ENCODE data around the gene ZFHX2. TPM values are rescaled to one million over a fixed set of nuclear protein-coding genes. Genes with fewer than 3 reads are reported as not detected.

Gene ZFHX2
- total and polyA plus RNA-seq, 5 experiments from 2014 or later = 0.02 to 1.0 (median 0.23) TPM

DNA sequence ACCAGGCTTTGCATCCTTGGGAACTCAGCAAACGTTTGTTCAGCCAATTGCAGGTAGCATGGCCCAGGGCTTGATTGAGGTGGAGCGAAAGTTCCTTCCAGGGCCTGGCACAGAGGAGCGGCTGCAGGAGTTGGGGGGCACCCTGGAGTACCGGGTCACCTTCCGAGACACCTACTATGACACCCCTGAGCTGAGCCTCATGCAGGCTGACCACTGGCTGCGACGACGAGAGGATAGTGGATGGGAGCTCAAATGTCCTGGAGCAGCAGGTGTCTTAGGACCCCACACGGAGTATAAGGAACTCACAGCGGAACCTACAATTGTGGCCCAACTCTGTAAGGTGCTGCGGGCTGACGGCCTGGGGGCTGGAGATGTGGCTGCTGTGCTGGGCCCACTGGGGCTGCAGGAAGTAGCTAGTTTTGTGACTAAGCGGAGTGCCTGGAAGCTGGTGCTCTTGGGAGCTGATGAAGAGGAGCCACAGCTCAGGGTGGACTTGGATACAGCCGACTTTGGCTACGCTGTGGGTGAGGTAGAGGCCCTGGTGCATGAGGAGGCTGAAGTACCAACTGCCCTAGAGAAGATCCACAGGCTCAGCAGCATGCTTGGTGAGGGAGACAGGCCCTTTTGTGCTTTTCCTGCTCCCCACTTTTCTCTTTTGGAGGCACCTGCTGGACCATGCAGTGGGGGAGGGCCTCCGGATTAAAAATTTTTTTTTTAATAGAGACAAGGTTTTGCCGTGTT is 5.3 kb upstream of the ZFHX2 start:
- POLR2A ChIA-PET = interaction anchor here (0.5 to 4.9 kb wide), 6 partner anchors 10 to 434 kb away, joined by 3 to 30 read pairs (median 3); partner anchors contain the start of gene AP1G2
- peak overlapping the region; percentile 89 to 98 (median 95) for H3K27ac Mint-ChIP-seq
- peak overlapping the region; percentile 88 to 99 (median 96) for H3K4me3 Mint-ChIP-seq
- H3K27me3 Mint-ChIP-seq = no peaks in the 10 kb centered on the region
- H3K36me3 Mint-ChIP-seq = peaks cover 0 to 29% (median 7%) of the 10 kb centered on the region in 3 donors
- H3K4me1 Mint-ChIP-seq = peaks cover 13 to 65% (median 31%) of the 10 kb centered on the region in 4 donors
- H3K9me3 Mint-ChIP-seq = no peaks in the 10 kb centered on the region
- DNase-seq (no peak), ATAC-seq (no peak)

DNA sequence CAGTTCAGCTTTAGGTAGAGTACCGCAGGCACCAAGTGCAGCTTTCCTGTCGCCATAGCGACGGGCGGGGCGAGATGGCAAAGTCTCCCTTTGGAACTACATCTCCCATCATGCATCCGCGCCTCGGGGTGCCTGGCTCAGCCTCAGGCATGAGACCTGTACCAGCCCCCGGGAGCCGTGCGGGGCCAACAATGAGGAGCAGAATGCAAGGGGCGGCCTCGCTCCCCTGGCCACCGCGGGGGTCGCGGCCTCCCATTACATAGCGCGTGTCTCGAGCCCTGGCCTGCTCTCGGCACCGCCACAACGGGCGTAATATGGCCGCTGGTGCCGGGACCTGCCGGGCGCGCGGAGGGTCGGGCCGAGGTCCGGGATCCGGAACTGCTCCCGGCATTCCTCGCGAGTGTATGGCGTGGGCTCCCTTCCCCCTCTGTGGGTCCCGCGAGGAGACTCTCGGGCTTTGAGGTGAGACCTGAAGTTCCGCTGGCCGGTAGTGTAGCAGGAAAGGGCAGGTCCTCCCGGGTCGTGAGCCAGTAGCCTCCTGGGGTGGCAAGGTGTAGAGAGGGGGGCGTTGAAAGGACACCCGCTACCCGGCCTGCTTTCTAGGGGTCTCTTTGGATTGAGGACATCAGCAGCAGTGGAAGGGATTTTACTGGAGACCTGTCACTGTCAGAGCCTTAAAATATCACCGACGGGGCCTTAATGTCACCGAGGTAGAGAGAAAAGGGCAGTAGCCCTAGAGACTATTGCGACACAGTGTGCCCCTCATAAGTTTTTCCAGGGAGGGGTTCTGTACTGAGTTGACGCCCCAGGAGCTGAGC is 4.5 kb upstream of the ZFHX2 start, which contains the start of gene THTPA:
Gene THTPA (plus strand): TSS at position 390 of the 818 bp plus-strand sequence. CDS start 487 bp downstream, outside the sequence.
- POLR2A ChIA-PET = interaction anchor here (0.7 to 4.9 kb wide), 6 partner anchors 11 to 525 kb away, joined by 3 to 30 read pairs (median 3); partner anchors contain the start of gene AP1G2
- peaks cover 0 to 23% (median 4%) of the 10 kb centered on the region in 3 donors for H3K36me3 Mint-ChIP-seq

DNA sequence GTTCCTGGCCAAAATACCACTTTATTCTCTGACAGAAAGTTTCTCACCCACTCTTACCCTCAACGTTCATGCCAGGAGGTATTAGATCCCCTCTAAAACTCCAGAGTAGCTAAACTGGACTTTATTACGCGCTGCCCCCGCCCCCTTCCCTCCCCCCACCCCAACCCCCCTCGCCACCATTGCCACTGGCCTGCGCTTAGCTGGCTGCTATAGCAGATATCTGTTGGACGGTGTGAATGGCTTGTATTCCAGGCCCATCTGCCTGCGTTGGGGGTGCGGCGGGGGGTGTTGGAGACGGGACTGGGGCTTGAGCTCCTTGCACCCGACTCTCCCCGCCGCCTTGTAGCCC is 3.9 kb upstream of the ZFHX2 start:
- DNase-seq (no peak), ATAC-seq (no peak)
- Mint-ChIP-seq H3K4me1 (peaks cover 14 to 59% (median 34%) of the 10 kb centered on the region in 4 donors), H3K36me3 (peaks cover 0 to 17% (median 4%) of the 10 kb centered on the region in 3 donors), H3K27ac (peak overlapping the region; percentile 89 to 98 (median 95)), H3K27me3 (no peaks in the 10 kb centered on the region), H3K4me3 (peak overlapping the region; percentile 88 to 99 (median 96)), H3K9me3 (no peaks in the 10 kb centered on the region)
- POLR2A ChIA-PET = interaction anchor here (0.9 to 4.9 kb wide), 3 partner anchors 11 to 526 kb away, joined by 3 to 30 read pairs (median 3); partner anchors contain the start of gene AP1G2

More for the DNA sequence above, 4.5 kb upstream of the ZFHX2 start, which contains the start of gene THTPA:
- ATAC-seq (peak; percentile 88 to 91), DNase-seq (peak; percentile 85 to 97 (median 92))
- peak within 1 kb of the TSS; percentile 88 to 99 (median 96) for H3K4me3 Mint-ChIP-seq
- peak within 1 kb of the TSS; percentile 89 to 98 (median 95) for H3K27ac Mint-ChIP-seq
- H3K9me3 Mint-ChIP-seq = no peaks in the 10 kb centered on the region
- H3K27me3 Mint-ChIP-seq = no peaks in the 10 kb centered on the region
- peaks cover 14 to 64% (median 34%) of the 10 kb centered on the region in 4 donors for H3K4me1 Mint-ChIP-seq

DNA sequence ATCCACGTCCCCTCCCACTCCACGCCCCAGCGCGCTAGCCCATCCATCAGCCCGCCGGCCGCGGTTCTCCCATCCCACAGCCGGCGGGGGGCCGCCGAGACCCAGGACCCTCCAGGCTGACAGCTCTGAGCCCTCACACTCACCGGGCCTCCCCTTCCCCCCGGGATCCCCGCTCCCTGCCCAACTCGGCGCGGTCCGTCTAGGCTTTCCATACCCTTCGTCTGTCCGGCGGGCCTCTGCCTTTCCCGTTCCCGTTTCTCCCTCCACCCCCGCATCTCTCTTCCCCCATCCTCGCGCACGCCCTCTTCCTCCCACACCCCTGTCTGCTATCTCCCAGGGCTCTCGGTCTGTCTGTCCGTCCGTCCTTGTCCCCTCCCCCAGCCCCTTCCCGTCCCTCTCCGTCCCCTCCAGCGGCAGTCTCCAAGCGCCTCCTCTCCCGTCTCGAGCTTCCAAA is 726 bp downstream of the ZFHX2 start:
- Mint-ChIP-seq H3K27ac (peak overlapping the region in 5 of 10 donors; percentile 6 to 95 (median 33)), H3K36me3 (no peaks in the 10 kb centered on the region), H3K27me3 (no peaks in the 10 kb centered on the region), H3K4me3 (peak overlapping the region in 2 of 10 donors; percentile 87 to 90), H3K9me3 (no peaks in the 10 kb centered on the region), H3K4me1 (peaks cover 3 to 16% (median 12%) of the 10 kb centered on the region in 4 donors)
- POLR2A ChIA-PET = interaction anchor here (1.2 to 2.5 kb wide), 3 partner anchors 9 to 230 kb away, joined by 5 to 10 read pairs (median 8); partner anchors contain the start of gene PABPN1
- ATAC-seq (no peak), DNase-seq (no peak)

DNA sequence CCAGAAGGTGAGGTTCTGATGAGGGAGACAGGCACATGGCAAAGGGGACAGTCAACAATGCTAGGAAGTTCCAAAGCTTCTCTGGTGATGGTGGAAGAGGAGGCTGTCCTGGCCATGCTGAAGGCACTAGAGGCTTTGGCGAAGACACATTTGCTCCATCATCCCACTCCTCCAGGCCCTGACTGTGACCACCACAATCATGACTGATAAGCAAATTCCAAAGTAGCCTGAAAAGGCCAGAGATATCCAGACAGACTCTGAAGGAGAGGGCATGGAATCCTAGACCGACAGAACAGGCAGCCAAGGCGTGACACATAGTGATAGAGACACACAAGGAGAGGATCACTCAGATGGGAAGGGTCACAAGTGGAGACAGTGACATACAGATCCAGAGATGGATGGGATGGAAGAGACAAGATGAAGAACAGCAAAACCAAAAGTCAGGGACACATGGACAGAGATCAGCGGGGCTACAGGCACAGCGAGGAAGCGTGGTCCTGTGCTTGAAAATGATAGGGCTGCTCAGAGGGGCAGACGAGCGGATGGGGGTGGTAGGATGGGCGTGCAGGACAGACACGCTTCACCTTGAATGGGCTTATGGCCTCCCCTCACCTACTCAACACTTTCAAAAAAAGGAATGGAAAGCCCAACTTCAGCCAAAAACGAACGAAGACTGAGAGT is 1.3 kb downstream of the ZFHX2 start:
- H3K9me3 Mint-ChIP-seq = no peaks in the 10 kb centered on the region
- peaks cover 3 to 12% (median 8%) of the 10 kb centered on the region in 4 donors for H3K4me1 Mint-ChIP-seq
- ATAC-seq (no peak), DNase-seq (no peak)
- H3K27me3 Mint-ChIP-seq = no peaks in the 10 kb centered on the region
- no peak overlapping the region for H3K27ac Mint-ChIP-seq
- H3K4me3 Mint-ChIP-seq = no peak overlapping the region
- H3K36me3 Mint-ChIP-seq = no peaks in the 10 kb centered on the region
- POLR2A ChIA-PET = interaction anchor here (1.2 to 2.5 kb wide), 2 partner anchors 10 to 17 kb away, joined by 5 to 8 read pairs; no protein-coding TSS in a partner anchor

DNA sequence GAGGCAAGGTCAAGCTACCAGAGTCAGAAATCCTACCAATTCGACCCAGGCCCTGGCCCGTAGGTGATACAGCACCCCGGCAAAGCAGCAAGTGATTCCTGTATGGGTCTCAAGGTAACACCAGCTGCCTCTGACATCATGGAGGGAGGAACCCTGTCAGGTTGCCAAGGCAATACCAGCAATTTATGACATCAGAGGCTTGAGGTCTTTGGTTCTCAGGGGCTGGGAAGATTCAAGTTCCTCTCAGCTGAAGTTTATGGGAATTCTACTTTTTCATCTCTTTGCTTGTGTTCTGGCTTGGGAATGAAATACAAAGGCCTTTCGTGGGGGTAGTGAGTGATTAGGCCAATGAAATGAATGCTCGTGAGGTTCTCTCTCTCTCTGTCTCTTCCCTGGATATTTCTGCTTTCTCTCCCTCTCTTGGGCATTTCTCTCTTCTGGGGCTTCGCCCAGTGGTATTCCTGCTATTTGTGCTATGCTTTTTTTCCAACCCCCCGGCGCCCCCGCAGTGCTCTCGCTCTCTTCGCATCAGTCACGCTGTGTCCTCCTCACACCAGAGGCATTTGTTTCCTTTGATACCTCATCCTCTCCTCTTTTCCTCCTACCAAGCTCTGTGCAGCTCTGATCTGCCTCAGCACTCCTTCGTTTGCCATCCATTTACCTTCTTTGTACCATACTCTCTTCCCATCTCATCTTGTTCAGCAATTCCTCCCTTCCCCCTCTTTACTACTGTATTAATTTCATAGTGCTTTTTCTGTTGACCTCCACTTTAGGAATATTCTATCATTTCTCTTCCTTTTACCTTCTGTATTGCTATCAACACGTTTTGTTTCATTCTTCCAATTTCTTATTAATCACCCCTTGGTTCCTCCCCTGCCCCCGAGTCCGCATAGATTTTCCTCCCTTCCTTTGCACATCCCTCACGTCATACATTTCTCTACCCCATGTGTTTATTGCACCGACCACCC is 2.9 kb downstream of the ZFHX2 start:
- Mint-ChIP-seq H3K27me3 (no peaks in the 10 kb centered on the region), H3K27ac (no peak overlapping the region), H3K36me3 (no peaks in the 10 kb centered on the region), H3K4me1 (peaks cover 3 to 11% (median 6%) of the 10 kb centered on the region in 4 donors), H3K9me3 (no peaks in the 10 kb centered on the region), H3K4me3 (no peak overlapping the region)
- ATAC-seq (no peak), DNase-seq (no peak)
- POLR2A ChIA-PET = no interaction called here

DNA sequence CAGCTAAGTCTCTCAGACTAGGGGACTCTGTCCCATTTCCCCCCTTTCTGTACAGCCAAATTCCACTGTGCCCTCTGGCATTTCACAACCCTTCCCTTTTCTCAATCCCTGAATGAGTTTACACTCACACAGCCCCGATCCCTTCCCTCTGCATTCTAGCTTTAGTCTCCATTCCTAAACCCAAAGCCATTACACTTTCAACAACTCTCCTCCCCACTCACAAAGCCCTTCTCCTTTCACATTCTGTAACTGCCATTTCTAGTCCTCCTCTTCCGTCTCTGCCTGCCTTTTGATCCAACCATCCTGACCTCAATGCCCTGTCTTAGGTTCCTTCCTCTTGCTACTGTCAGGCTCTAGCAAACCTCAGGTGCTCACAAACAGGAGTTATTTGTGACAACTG is 3.6 kb downstream of the ZFHX2 start:
- ATAC-seq (no peak), DNase-seq (no peak)
- Mint-ChIP-seq H3K9me3 (no peaks in the 10 kb centered on the region), H3K4me3 (no peak overlapping the region), H3K27me3 (no peaks in the 10 kb centered on the region), H3K36me3 (no peaks in the 10 kb centered on the region), H3K27ac (no peak overlapping the region), H3K4me1 (peaks cover 3 to 11% (median 6%) of the 10 kb centered on the region in 4 donors)
- POLR2A ChIA-PET = no interaction called here

DNA sequence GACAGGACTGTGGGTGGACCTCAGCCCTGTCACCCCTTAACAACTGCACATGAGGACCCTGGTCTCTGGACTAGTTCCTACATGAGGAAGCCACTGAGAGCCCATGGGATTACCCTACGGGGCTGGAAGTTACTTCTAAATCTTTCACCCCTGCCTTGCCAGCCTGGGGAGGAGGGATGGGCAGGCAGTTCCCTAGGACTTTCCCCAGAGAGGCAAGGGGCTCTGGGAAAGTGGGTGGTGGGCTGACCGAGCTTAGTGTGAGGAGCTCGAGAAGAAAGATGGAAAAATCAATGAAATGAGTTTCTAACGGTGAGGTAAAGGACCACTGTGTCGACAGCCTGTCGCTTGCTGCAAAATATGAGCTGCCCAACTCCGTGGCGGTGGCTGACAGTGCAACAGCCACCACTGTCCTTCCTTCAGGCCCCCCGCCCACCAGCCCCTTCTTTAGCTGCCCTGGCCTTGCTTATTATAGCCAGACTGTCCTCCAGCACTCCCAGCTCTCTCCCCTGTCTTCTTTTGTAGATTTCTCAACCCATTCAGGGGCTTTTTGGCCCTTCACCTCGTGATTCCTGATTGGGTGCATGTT is 5.0 kb downstream of the ZFHX2 start:
- Mint-ChIP-seq H3K36me3 (no peaks in the 10 kb centered on the region), H3K9me3 (no peaks in the 10 kb centered on the region), H3K4me1 (peaks cover 0 to 7% (median under 1%) of the 10 kb centered on the region in 4 donors), H3K4me3 (no peak overlapping the region), H3K27me3 (peaks cover 0 to 3% (median 0%) of the 10 kb centered on the region in 5 donors), H3K27ac (no peak overlapping the region)
- no peak for ATAC-seq
- no peak for DNase-seq
- POLR2A ChIA-PET = no interaction called here

DNA sequence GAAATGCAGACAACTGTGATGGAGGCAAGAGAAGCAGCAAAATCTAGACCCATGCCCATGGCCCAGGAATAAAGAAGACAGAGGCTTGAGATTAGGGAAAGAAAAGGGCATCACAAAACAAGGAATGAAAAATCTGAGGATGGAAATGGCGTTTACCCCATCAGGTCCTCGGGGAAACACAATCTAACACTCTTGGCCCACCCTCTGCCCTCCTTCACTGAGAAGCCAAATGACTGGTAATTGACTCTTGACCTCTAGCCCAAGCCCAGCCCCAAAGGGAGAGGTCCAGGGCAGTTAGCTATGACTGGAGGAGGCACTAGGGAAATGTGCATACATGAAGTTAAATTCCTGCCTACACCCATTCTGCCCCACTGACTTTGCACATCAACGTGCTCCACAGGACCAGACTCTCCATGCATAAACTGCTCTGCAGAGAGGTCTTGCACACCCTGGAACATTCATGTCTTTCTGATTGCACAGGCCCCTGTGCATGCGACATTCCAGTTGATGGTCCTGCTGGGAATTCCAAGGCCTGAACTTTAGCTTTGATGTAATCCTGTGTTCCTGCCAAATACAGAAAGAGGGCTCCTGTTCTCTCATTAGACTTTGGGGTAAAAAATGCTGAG is 5.7 kb downstream of the ZFHX2 start:
- ATAC-seq (no peak), DNase-seq (no peak)
- POLR2A ChIA-PET = no interaction called here
- Mint-ChIP-seq H3K27me3 (peaks cover 0 to 3% (median 0%) of the 10 kb centered on the region in 5 donors), H3K4me3 (no peak overlapping the region), H3K36me3 (no peaks in the 10 kb centered on the region), H3K27ac (peak overlapping the region in 1 of 10 donors; percentile 42), H3K4me1 (peaks cover 0 to under 1% (median 0%) of the 10 kb centered on the region in 4 donors), H3K9me3 (no peaks in the 10 kb centered on the region)

DNA sequence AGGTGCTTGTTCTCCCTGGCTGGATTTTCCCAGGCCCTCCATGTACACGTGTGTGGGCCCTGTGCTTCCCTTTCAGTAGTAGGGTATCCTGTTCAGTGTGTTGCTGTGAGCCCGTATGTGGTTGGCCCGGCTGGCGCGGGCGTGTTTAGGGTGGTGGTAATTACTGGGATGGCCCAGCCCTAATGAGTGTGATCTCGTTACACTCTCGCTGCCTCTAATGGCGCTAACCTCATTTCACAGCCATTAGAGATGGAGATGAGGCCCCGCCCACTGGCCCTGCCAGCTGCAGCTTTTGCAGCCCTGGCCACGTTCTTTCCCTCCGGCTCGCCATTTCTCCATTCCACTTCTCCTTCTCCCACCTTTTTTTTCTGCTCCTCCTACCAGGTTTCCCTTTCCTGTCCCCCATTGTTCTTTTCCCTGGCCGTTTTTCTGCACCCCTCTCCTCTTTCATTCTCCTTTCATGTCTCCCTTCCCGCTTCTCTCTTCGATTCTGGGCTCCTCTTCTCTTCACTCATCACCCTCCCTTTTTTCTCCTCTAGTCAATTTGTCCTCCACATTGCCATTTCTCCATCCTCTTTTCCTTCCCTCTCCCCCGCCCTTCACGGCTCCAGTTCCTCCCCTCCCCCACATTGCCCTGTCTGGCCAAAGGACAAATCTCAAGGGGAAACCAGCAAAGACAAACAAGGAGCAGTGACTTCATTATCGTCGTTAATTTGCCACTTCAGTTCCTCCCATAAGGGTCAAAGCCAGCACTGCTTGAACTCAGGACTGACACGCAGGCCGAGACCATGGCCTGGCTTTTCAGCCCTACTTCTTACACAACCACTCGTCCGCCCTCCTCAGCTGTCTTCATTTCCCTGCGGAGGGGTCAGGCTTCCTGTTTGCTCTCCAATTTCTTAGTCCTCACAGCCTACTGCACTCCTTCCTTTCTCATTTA is 6.8 kb downstream of the ZFHX2 start:
- H3K4me3 Mint-ChIP-seq = no peak overlapping the region
- ATAC-seq = no peak
- H3K9me3 Mint-ChIP-seq = no peaks in the 10 kb centered on the region
- no peaks in the 10 kb centered on the region for H3K4me1 Mint-ChIP-seq
- POLR2A ChIA-PET = no interaction called here
- peak overlapping the region in 2 of 10 donors; percentile 39 to 51 for H3K27ac Mint-ChIP-seq
- H3K36me3 Mint-ChIP-seq = no peaks in the 10 kb centered on the region
- H3K27me3 Mint-ChIP-seq = peaks cover 0 to 3% (median 0%) of the 10 kb centered on the region in 5 donors
- DNase-seq = no peak
